ENCODE results near the gene RPS3. TPM values are rescaled to one million over a fixed set of nuclear protein-coding genes. Genes with fewer than 3 reads are reported as not detected.

RPS3 gene
- total and polyA plus RNA-seq, 9 of the 15 experiments (the other 6 are each of a cell fraction or from before 2014, with no cell fraction given) = 2,700 to 5,771 (median 3,679) TPM

- in situ Hi-C loops (cut with MboI) (no loop called here), intact Hi-C loops (cut with micrococcal nuclease) (no loop called here)
- Histone ChIP-seq H3K4me3 (no peak overlapping the region), H4K20me1 (replicated peaks; ENCODE audit: control insufficient read depth, insufficient read depth, low read length) (no peaks in the 10 kb centered on the region), H3K36me3 (ENCODE audit: control insufficient read depth, insufficient read depth, low read length) (no peaks in the 10 kb centered on the region), H2AFZ (ENCODE audit: low read depth, low read length) (no peak overlapping the region), H3K27ac (ENCODE audit: extremely low read depth, low read depth, low read length) (no peak overlapping the region), H3K9me1 (ENCODE audit: control insufficient read depth, insufficient read depth, low read length) (no peaks in the 10 kb centered on the region), H3K9ac (ENCODE audit: insufficient read depth in 1 of 2, low read depth in 2 of 2, low read length in 2 of 2) (no peak overlapping the region), H3K27me3 (ENCODE audit: control insufficient read depth in 2 of 2, insufficient read depth in 2 of 2, low read length in 2 of 2) (no peaks in the 10 kb centered on the region), H3K4me1 (replicated peaks in 1 of 2; ENCODE audit: control insufficient read depth in 2 of 2, insufficient read depth in 2 of 2, low read length in 2 of 2) (peaks cover 11 to 15% of the 10 kb centered on the region in 2 experiments), H3K9me3 (replicated peaks; ENCODE audit: control insufficient read depth, insufficient read depth, low read depth, low read length) (no peaks in the 10 kb centered on the region), H3K4me2 (ENCODE audit: insufficient read depth, low read length) (no peak overlapping the region), H3K79me2 (ENCODE audit: control insufficient read depth, insufficient read depth, low read length) (no peaks in the 10 kb centered on the region)
- ATAC-seq (no peak), DNase-seq (ENCODE audit: extremely low read depth in 1 of 4, low spot score in 3 of 4) (no peak), FAIRE-seq (no peak)
- TF ChIP-seq, protein P1, sequence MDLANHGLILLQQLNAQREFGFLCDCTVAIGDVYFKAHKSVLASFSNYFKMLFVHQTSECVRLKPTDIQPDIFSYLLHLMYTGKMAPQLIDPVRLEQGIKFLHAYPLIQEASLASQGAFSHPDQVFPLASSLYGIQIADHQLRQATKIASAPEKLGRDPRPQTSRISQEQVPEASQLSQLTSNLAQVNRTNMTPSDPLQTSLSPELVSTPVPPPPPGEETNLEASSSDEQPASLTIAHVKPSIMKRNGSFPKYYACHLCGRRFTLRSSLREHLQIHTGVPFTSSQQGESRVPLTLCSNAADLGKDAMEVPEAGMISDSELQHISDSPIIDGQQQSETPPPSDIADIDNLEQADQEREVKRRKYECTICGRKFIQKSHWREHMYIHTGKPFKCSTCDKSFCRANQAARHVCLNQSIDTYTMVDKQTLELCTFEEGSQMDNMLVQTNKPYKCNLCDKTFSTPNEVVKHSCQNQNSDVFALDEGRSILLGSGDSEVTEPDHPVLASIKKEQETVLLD (IDR thresholded peaks at IDR 0.05) = no peak
- TF ChIP-seq, protein P2, sequence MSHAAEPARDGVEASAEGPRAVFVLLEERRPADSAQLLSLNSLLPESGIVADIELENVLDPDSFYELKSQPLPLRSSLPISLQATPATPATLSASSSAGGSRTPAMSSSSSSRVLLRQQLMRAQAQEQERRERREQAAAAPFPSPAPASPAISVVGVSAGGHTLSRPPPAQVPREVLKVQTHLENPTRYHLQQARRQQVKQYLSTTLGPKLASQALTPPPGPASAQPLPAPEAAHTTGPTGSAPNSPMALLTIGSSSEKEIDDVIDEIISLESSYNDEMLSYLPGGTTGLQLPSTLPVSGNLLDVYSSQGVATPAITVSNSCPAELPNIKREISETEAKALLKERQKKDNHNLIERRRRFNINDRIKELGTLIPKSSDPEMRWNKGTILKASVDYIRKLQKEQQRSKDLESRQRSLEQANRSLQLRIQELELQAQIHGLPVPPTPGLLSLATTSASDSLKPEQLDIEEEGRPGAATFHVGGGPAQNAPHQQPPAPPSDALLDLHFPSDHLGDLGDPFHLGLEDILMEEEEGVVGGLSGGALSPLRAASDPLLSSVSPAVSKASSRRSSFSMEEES (CRISPR knock-in tag; IDR thresholded peaks at IDR 0.05) = 0 out of 2 replicates have a peak, but pooled peaks have one; percentile 8
- TF ChIP-seq HLTF (IDR thresholded peaks at IDR 0.05) = no peak
- CTCF ChIA-PET (ENCODE audit: low intra/inter-chr PET ratio) = no interaction called here
- no TSS peak for BruUV-seq (replicated peaks)
- whole genome bisulfite sequencing (ENCODE audit: insufficient coverage, low coverage, missing lambda C conversion rate) = 76% methylated on average over 4 of the region's 8 CpGs
- POLR2A ChIA-PET = interaction anchor here (1.1 to 1.7 kb wide), 2 partner anchors 9 to 27 kb away, joined by 3 to 9 read pairs; no protein-coding TSS in a partner anchor
Observed at GRCh38 chr11:75373201-75373600, 26.1 kb upstream of the RPS3 start.

Measured in K562 (cell line).